ENCODE results near the gene C19orf25.

DNA sequence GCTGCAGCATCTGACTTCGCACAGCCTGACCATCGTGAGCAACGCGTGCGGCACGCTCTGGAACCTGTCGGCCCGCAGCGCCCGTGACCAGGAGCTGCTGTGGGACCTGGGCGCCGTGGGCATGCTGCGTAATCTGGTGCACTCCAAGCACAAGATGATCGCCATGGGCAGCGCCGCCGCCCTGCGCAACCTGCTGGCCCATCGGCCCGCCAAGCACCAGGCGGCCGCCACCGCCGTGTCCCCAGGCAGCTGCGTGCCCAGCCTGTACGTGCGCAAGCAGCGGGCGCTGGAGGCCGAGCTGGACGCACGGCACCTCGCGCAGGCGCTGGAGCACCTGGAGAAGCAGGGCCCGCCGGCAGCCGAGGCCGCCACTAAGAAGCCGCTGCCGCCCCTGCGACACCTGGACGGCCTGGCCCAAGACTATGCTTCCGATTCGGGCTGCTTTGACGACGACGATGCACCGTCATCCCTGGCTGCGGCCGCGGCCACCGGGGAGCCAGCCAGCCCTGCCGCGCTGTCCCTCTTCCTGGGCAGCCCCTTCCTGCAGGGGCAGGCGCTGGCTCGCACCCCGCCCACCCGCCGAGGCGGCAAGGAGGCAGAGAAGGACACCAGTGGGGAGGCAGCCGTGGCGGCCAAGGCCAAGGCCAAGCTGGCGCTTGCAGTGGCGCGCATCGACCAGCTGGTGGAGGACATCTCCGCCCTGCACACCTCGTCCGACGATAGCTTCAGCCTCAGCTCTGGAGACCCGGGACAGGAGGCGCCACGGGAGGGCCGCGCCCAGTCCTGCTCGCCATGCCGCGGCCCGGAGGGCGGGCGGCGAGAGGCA lies 13.6 kb downstream of the C19orf25 start:
- TF ChIP-seq, protein P1, sequence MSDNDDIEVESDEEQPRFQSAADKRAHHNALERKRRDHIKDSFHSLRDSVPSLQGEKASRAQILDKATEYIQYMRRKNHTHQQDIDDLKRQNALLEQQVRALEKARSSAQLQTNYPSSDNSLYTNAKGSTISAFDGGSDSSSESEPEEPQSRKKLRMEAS (IDR thresholded peaks at IDR 0.05) = peak; percentile 66
- TF ChIP-seq TAF1 (IDR thresholded peaks at IDR 0.05; ENCODE audit: low read depth) = no peak
- TF ChIP-seq TCF12 (IDR thresholded peaks at IDR 0.05; ENCODE audit: low read depth) = no peak
- no peak for TF ChIP-seq CEBPB (IDR thresholded peaks at IDR 0.05)
- no peak for TF ChIP-seq EGR1 (IDR thresholded peaks at IDR 0.05)
- TF ChIP-seq FOXM1 (IDR thresholded peaks at IDR 0.05; ENCODE audit: borderline replicate concordance, low read depth) = no peak
- TF ChIP-seq CREB1 (IDR thresholded peaks at IDR 0.05; ENCODE audit: low read depth) = no peak
- peak; percentile 44; the same call in 1 of the 2 replicates for TF ChIP-seq RAD21 (IDR thresholded peaks at IDR 0.05; ENCODE audit: low read depth)
- TF ChIP-seq EP300 (IDR thresholded peaks at IDR 0.05; ENCODE audit: borderline replicate concordance) = no peak
- no peak for TF ChIP-seq YY1 (IDR thresholded peaks at IDR 0.05; ENCODE audit: low read depth)
- TF ChIP-seq, protein P2, sequence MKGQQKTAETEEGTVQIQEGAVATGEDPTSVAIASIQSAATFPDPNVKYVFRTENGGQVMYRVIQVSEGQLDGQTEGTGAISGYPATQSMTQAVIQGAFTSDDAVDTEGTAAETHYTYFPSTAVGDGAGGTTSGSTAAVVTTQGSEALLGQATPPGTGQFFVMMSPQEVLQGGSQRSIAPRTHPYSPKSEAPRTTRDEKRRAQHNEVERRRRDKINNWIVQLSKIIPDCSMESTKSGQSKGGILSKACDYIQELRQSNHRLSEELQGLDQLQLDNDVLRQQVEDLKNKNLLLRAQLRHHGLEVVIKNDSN (IDR thresholded peaks at IDR 0.05) = no peak
- TF ChIP-seq ZBTB7A (IDR thresholded peaks at IDR 0.05; ENCODE audit: low read depth) = no peak
- TF ChIP-seq, protein P3, sequence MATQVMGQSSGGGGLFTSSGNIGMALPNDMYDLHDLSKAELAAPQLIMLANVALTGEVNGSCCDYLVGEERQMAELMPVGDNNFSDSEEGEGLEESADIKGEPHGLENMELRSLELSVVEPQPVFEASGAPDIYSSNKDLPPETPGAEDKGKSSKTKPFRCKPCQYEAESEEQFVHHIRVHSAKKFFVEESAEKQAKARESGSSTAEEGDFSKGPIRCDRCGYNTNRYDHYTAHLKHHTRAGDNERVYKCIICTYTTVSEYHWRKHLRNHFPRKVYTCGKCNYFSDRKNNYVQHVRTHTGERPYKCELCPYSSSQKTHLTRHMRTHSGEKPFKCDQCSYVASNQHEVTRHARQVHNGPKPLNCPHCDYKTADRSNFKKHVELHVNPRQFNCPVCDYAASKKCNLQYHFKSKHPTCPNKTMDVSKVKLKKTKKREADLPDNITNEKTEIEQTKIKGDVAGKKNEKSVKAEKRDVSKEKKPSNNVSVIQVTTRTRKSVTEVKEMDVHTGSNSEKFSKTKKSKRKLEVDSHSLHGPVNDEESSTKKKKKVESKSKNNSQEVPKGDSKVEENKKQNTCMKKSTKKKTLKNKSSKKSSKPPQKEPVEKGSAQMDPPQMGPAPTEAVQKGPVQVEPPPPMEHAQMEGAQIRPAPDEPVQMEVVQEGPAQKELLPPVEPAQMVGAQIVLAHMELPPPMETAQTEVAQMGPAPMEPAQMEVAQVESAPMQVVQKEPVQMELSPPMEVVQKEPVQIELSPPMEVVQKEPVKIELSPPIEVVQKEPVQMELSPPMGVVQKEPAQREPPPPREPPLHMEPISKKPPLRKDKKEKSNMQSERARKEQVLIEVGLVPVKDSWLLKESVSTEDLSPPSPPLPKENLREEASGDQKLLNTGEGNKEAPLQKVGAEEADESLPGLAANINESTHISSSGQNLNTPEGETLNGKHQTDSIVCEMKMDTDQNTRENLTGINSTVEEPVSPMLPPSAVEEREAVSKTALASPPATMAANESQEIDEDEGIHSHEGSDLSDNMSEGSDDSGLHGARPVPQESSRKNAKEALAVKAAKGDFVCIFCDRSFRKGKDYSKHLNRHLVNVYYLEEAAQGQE (IDR thresholded peaks at IDR 0.05; ENCODE audit: low read depth) = no peak
- no peak for TF ChIP-seq TEAD4 (IDR thresholded peaks at IDR 0.05)
